T-helper 17 cell (primary cell): ENCODE results near the gene ZCCHC2. TPM values are rescaled to one million over a fixed set of nuclear protein-coding genes. Genes with fewer than 3 reads are reported as not detected.
A peak's percentile ranks its signal among the peaks of the same experiment; 100 is the strongest.

Experiments
- ATAC-seq: fragments of 150-1000 bp; cut with Tn5 transposase; 2 replicates; pipeline ENCODE4 v1.10.0; 2021; ENCODE audit warnings: mild to moderate bottlenecking, moderate library complexity
- DNase-seq, 3 donors: peaks; one replicate each; pipeline versions ENCODE4 v3.0.0 to v3.0.0-alpha.2; 2020 to 2021
- H3K9me3 ChIP-seq: one replicate; pipeline ENCODE4 v1.7.0; 2013; ENCODE audit warnings: low read length, mild to moderate bottlenecking; ENCODE audit not compliant: control insufficient read depth, poor library complexity, severe bottlenecking
- H3K27ac Mint-ChIP-seq: one replicate; pipeline ENCODE4 v1.8.0; 2022; ENCODE audit warnings: mild to moderate bottlenecking, moderate library complexity, mixed read lengths
- H3K27me3 Mint-ChIP-seq: one replicate; pipeline ENCODE4 v1.8.0; 2022; ENCODE audit warnings: mixed read lengths
- H3K36me3 Mint-ChIP-seq: one replicate; pipeline ENCODE4 v1.8.0; 2022; ENCODE audit warnings: low read depth, mixed read lengths
- H3K4me1 Mint-ChIP-seq: one replicate; pipeline ENCODE4 v1.8.0; 2022; ENCODE audit warnings: mild to moderate bottlenecking, mixed read lengths
- H3K4me3 Mint-ChIP-seq: one replicate; pipeline ENCODE4 v1.8.0; 2022; ENCODE audit warnings: mild to moderate bottlenecking, moderate library complexity, mixed read lengths
- total RNA-seq, 4 donors: library from RNA in 2 of 4; stranded (reverse) in 2 of 4; gene quantifications; one replicate each; pipeline ENCODE4 v1.2.3 and lab custom pipeline; 2022 to 2026

Gene ZCCHC2
- total RNA-seq, 2 donors from 2014 or later: 69.3 to 71.5 TPM

DNA sequence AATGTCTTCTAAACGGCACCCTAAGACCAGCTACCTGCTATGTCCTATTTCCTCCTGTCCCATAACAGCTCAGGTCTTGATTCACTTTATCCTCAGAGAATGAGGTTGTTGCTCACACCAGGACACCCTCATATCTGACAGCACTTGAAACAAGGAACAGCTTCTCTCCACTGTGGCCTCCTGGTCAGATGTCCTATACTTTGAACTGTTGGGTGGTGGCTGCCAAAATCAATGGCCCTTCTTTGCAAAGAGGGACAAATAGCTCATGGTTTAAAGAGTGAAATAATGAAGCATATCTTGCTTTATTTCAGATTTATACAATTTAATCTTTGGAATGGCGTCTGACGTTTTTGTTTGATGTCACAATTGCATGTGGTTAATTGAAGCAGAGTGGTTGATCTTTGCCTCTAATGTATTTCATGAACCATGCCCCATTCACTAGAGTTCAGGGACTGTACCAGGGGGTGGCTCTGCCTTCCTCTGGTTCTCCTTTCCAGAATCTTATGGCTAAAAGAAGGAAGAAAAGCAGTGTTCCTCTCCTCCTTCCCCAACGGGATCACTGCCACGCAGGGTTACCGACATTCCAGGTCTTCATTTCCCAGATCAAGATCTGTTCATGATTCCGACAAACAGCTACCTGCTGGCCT lies 24.1 kb upstream of the ZCCHC2 start:
- Mint-ChIP-seq H3K4me1 (no peaks in the 10 kb centered on the region), H3K36me3 (peaks cover 2% of the 10 kb centered on the region)
- ATAC-seq: no peak

DNA sequence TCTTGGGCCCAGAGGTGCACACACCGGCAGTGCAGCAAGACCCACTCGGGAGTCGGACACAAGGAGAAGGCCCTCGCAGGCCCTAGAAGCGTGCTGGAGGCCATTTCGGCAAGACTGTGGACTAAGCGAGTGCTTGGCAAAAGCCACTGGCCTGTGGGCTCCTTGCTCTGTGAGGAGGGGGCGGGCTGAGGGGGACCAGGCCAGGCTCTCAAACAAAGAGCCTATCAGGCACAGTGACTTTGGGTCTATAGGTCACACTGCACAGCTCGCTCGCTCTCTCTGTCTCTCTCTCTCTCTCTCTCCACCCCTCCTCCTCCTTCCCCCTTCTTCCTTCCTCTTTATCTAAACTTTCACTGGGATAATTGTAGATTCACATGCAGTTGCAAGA lies 23.6 kb upstream of the ZCCHC2 start:
- no peaks in the 10 kb centered on the region for H3K9me3 ChIP-seq
- H3K27me3 Mint-ChIP-seq: peaks cover 19% of the 10 kb centered on the region
- peaks cover 2% of the 10 kb centered on the region for H3K36me3 Mint-ChIP-seq
- no peak overlapping the region for H3K27ac Mint-ChIP-seq
- H3K4me3 Mint-ChIP-seq: no peak overlapping the region
- ATAC-seq: no peak
- no peaks in the 10 kb centered on the region for H3K4me1 Mint-ChIP-seq
- DNase-seq: no peak

More for the DNA sequence above, 24.1 kb upstream of the ZCCHC2 start:
- Mint-ChIP-seq H3K4me3 (no peak overlapping the region), H3K27ac (no peak overlapping the region), H3K27me3 (peaks cover 20% of the 10 kb centered on the region)
- DNase-seq: no peak
- no peaks in the 10 kb centered on the region for H3K9me3 ChIP-seq

DNA sequence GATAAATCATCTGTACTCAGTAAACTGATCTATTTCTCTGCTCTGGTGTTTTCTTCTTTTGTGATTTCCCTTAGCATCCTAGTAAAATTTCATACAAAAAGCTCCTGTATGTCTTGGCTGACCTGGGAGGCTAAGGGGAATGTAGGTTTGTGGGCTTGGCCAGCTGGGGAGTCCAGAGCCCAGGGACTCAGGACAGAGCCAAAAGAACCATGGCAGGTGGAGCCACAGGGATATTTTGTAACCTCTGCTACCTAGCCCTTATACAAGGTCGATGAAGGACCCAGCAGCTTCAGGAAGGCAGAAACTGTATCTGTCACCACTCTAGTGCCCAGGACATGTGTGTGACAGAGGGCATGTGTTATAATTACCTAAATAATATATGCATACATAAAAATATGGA lies 22.7 kb upstream of the ZCCHC2 start:
- ATAC-seq (no peak), DNase-seq (no peak)
- no peaks in the 10 kb centered on the region for H3K9me3 ChIP-seq
- Mint-ChIP-seq H3K27me3 (peaks cover 14% of the 10 kb centered on the region), H3K4me1 (no peaks in the 10 kb centered on the region), H3K27ac (no peak overlapping the region), H3K36me3 (peaks cover 2% of the 10 kb centered on the region), H3K4me3 (no peak overlapping the region)

DNA sequence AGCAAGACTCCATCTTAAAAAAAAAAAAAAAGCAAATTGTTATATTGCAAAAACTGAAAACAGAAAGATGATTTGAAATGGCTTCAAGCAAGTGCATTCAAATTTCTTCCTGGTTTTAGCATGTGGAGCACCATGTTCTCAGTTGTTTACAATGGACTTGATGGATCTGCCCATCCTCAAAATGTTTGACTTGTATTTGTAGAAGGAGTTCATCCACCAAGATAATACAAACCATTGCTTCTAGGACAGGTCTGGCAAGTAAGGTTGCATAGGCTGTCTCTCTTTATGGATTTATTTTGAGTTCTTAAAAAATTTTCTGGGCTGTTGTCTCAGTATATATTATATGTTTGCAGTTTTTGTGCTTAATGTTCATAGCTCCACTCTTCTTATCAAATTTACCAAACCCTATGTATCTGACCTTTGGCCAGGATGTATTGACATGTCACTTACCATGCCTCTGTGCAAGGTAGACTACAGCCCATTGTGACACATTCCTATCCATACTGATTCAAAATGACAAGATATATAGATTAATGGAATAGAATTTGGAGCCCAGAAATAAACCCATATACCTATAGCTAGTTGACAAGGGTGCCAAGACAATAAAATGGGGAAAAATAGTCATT lies 21.7 kb upstream of the ZCCHC2 start:
- Mint-ChIP-seq H3K4me3 (no peak overlapping the region), H3K4me1 (peaks cover 4% of the 10 kb centered on the region), H3K27ac (no peak overlapping the region), H3K27me3 (peaks cover 8% of the 10 kb centered on the region), H3K36me3 (peaks cover 2% of the 10 kb centered on the region)
- no peak for ATAC-seq
- no peaks in the 10 kb centered on the region for H3K9me3 ChIP-seq
- DNase-seq: no peak

DNA sequence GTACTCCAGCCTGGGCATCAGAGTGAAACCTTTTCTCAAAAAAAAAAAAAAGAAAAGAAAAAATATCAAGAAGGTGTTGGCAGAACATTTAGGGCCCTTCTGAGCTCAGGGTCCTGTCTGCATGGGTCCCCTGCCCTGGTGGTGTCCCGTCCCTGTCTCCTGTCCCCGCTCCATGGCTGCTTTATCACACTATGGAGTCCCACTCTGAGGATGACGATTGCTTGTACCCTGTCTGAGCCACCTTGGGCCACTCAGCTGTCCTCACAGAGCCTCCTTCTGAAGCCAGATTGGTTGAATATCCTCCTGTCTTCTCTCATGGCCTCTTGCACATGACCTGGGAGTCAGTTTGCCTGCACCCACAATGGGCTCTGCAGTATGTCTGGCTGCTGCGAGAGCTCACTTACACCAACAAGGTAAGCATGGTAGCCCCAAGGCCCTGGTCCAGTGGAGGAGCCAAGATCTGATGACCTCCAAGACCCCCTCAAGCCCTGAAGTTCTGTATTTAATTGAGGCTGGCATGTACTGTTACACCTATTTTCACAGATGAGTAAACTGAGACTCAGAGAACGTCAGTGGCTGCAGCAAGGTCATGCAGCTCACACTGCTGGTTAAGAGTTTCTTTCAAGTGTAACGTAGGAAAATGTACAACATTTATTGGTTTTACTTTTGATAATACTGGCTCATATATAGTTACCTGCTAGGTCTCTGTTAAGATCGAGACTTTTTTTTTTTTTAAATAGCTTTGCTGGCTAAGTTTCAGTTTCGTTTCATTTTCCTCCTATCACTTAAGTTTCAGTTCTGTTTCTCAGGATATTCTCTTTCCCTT lies 16.9 kb upstream of the ZCCHC2 start:
- peak; percentile 64 for ATAC-seq
- no peaks in the 10 kb centered on the region for H3K27me3 Mint-ChIP-seq
- H3K4me3 Mint-ChIP-seq: peak overlapping the region; percentile 88
- DNase-seq: no peak
- H3K27ac Mint-ChIP-seq: peak overlapping the region; percentile 96
- peaks cover 2% of the 10 kb centered on the region for H3K36me3 Mint-ChIP-seq
- H3K9me3 ChIP-seq: no peaks in the 10 kb centered on the region
- H3K4me1 Mint-ChIP-seq: peaks cover 7% of the 10 kb centered on the region

DNA sequence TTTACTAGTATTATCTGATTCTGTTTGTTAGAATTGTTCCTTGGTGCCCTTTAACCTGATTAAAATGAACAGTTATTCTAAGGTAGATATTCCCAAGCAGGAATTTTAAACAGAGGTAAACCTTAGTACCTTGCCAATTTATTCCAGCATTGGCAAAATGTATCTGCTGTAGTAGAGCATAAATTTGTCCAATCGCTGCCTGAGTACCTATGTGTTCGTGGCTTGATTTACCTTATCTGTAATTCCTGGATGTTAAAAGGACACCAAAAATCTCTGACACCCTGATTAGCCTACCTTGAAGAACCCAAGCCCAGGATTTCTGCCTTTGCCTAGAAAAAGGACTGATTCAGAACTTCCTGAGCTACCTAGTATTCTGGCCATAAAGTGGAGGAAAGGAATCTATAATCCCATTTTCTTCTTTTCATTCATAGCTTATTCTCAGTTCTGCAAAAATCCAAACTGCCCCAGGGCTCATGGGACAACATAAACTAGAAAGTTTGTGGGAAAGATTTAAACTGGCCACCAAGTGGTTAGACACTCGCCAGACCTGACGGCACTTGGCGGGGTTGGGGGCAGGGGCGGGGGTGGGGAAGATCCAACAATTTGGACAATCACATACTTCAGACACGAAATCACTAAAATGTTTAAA lies 16.2 kb upstream of the ZCCHC2 start:
- H3K27me3 Mint-ChIP-seq: no peaks in the 10 kb centered on the region

DNA sequence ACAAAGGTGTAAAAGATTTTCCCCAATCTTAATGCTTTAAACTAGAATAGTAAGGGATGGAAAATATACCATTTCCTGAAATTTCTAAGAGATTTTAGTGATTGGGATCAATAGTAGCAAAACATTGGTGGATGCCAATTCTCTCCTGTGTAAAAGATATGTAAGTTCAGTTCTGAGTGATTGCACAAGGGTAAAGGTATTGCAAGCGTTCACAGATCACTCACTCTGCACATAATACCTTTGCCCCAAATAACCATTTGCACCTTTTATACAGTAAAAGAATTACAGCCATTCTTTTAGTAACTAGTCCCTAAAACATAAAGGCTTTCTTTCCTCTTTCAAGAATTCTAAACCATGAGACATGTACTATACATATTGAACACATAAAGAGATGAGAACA lies 13.0 kb upstream of the ZCCHC2 start:
- Mint-ChIP-seq H3K27ac (no peak overlapping the region), H3K4me1 (peaks cover 7% of the 10 kb centered on the region), H3K4me3 (no peak overlapping the region), H3K36me3 (peaks cover 2% of the 10 kb centered on the region), H3K27me3 (no peaks in the 10 kb centered on the region)
- no peak for DNase-seq
- ATAC-seq: no peak
- peaks cover 7% of the 10 kb centered on the region for H3K9me3 ChIP-seq

More for the DNA sequence above, 16.2 kb upstream of the ZCCHC2 start:
- Mint-ChIP-seq H3K4me1 (peaks cover 7% of the 10 kb centered on the region), H3K27ac (peak overlapping the region; percentile 96), H3K4me3 (peak overlapping the region; percentile 88), H3K36me3 (peaks cover under 1% of the 10 kb centered on the region)
- DNase-seq (no peak), ATAC-seq (peak; percentile 38)
- H3K9me3 ChIP-seq: no peaks in the 10 kb centered on the region

DNA sequence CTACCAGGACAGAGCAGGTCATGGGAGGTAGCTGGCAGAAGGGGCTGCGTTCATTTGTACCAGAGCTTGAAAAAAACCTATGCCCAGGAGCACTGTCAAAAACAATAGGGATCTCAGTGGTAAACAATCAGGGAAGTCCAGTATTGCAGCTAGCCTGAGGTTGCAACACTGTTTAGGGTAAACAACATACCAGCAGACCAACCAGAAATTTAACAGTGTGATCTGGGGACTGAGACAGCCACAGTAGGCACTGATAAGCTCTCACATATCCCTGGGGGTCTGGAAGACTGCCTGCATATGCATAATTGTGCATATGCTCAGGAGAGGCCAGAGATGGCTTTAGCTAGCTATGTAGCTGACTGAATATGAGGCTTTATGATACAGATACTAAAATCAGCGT lies 12.0 kb upstream of the ZCCHC2 start:
- H3K4me1 Mint-ChIP-seq: peaks cover 5% of the 10 kb centered on the region
- no peaks in the 10 kb centered on the region for H3K27me3 Mint-ChIP-seq
- peaks cover 7% of the 10 kb centered on the region for H3K9me3 ChIP-seq
- no peak for ATAC-seq
- peaks cover 2% of the 10 kb centered on the region for H3K36me3 Mint-ChIP-seq
- DNase-seq: no peak
- no peak overlapping the region for H3K4me3 Mint-ChIP-seq
- H3K27ac Mint-ChIP-seq: no peak overlapping the region

DNA sequence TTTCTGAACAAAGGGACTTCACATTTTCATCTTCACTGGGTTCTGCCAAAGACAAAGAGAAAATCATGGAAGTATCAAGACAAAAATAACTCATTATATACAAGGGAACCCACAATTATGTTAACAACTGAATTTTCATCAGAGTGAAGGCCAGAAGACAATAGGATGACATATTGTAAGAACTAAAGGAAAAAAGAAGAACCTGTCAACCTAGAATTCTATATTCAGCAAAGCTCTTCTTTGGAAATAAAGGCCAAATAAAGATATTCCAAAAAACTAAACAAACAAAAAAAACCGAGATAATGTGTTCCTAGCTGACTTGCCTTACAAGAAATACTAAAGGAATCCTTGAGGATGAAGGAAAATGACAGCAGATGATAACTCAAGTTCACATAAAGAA lies 10.3 kb upstream of the ZCCHC2 start:
- Mint-ChIP-seq H3K4me1 (no peaks in the 10 kb centered on the region), H3K27me3 (no peaks in the 10 kb centered on the region), H3K4me3 (no peak overlapping the region), H3K36me3 (peaks cover 2% of the 10 kb centered on the region), H3K27ac (no peak overlapping the region)
- ATAC-seq (no peak), DNase-seq (no peak)
- peaks cover 9% of the 10 kb centered on the region for H3K9me3 ChIP-seq

DNA sequence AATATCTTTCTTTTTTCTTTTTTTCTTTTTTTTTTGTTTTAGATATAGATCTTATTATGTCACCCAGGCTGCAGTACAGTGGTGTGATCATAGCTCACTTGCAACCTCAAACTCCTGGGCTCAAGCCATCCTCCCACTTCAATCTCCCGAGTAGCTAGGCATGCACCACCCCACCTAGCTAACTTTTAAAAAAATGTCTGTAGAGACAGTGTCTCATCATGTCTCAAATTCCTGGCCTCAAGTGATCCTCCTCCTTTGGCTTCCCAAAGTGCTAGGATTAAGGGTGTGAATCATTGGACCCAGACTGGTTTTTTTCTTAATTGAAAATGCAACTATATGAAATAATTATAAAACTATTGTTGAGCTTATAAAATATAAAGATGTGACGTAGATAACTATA lies 9.8 kb upstream of the ZCCHC2 start:
- H3K4me3 Mint-ChIP-seq: no peak overlapping the region
- H3K9me3 ChIP-seq: peaks cover 9% of the 10 kb centered on the region
- H3K27me3 Mint-ChIP-seq: no peaks in the 10 kb centered on the region
- H3K36me3 Mint-ChIP-seq: peaks cover 3% of the 10 kb centered on the region
- no peak overlapping the region for H3K27ac Mint-ChIP-seq
- no peaks in the 10 kb centered on the region for H3K4me1 Mint-ChIP-seq
- DNase-seq (no peak), ATAC-seq (no peak)

DNA sequence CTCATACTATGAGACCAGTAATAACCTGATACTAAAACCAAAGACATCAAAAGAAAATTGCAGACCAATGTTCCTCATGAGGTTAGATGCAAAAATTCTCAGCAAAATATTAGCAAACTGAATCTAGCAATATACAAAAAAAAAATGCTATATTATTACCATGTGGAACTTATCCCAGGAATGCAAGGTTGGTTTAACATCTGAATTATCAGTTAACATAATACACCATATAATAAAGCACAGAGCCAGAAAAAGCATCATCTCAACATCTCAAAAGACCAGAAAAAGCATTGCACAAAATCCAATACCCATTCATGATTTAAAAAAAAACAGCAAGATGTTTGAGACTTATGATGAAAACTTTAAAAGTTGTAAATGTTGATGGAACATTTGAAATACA lies 8.3 kb upstream of the ZCCHC2 start:
- peaks cover 9% of the 10 kb centered on the region for H3K9me3 ChIP-seq
- H3K4me1 Mint-ChIP-seq: no peaks in the 10 kb centered on the region
- H3K27me3 Mint-ChIP-seq: no peaks in the 10 kb centered on the region
- no peak for DNase-seq
- no peak for ATAC-seq
- no peak overlapping the region for H3K4me3 Mint-ChIP-seq
- H3K27ac Mint-ChIP-seq: no peak overlapping the region
- peaks cover 4% of the 10 kb centered on the region for H3K36me3 Mint-ChIP-seq

DNA sequence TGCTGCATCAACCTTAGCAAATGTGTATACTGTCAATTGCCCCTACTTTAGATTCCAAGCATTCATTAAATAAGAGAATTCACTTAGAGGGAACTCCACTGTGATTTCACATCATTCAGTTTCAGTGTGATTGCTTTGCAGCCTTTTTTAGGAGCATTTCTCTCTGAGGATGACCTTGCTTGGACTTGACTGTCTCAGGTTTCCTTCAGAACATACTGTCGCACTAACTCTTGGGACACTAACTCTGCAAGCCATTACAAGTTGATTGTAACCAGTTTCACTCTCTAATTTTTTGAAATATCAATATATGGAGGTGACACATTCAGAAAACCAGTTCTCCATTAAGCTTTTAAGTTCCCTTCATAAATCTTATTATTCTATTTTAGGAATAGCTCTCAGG lies 6.6 kb upstream of the ZCCHC2 start:
- H3K27ac Mint-ChIP-seq: no peak overlapping the region
- ATAC-seq (no peak), DNase-seq (no peak)
- peaks cover 4% of the 10 kb centered on the region for H3K36me3 Mint-ChIP-seq
- H3K27me3 Mint-ChIP-seq: no peaks in the 10 kb centered on the region
- peaks cover 9% of the 10 kb centered on the region for H3K9me3 ChIP-seq
- no peak overlapping the region for H3K4me3 Mint-ChIP-seq
- peaks cover 8% of the 10 kb centered on the region for H3K4me1 Mint-ChIP-seq
